ENCODE data around the gene OPA1.

The OPA1 gene

GRCh38 chr3:193655831-193656433, 62.9 kb downstream of the OPA1 start:
- DNase-seq = no peak

- no peak for DNase-seq
Measured at GRCh38 chr3:193656445-193656844, 63.4 kb downstream of the OPA1 start.

- DNase-seq = no peak
Measured at GRCh38 chr3:193656878-193657282, 63.9 kb downstream of the OPA1 start.

- DNase-seq = no peak
Measured at GRCh38 chr3:193660171-193660570, 67.2 kb downstream of the OPA1 start.

GRCh38 chr3:193660698-193661411, 67.8 kb downstream of the OPA1 start:
- DNase-seq = no peak

GRCh38 chr3:193662757-193663322, 69.8 kb downstream of the OPA1 start:
- no peak for DNase-seq

GRCh38 chr3:193665370-193665989, 72.5 kb downstream of the OPA1 start:
- DNase-seq = no peak

- DNase-seq = no peak
Measured at GRCh38 chr3:193673845-193674244, 80.8 kb downstream of the OPA1 start.

GRCh38 chr3:193674714-193675113, 81.7 kb downstream of the OPA1 start:
- no peak for DNase-seq

- no peak for DNase-seq
Measured at GRCh38 chr3:193677734-193678133, 84.7 kb downstream of the OPA1 start.

- no peak for DNase-seq
Measured at GRCh38 chr3:193680220-193680619, 87.2 kb downstream of the OPA1 start.

GRCh38 chr3:193681631-193682030, 88.6 kb downstream of the OPA1 start:
- DNase-seq = no peak

GRCh38 chr3:193686665-193687483, 93.9 kb downstream of the OPA1 start:
- DNase-seq = no peak

GRCh38 chr3:193688834-193689714, 96.1 kb downstream of the OPA1 start:
- no peak for DNase-seq

- no peak for DNase-seq
Measured at GRCh38 chr3:193693774-193694173, 100.8 kb downstream of the OPA1 start.

- no peak for DNase-seq
Measured at GRCh38 chr3:193701953-193702635, 109.1 kb downstream of the OPA1 start.

GRCh38 chr3:193702967-193703366, 110.0 kb downstream of the OPA1 start:
- no peak for DNase-seq

- no peak for DNase-seq
Measured at GRCh38 chr3:193704431-193704830, 111.4 kb downstream of the OPA1 start.

GRCh38 chr3:193708270-193708669, 115.3 kb downstream of the OPA1 start:
- no peak for DNase-seq

- no peak for DNase-seq
Measured at GRCh38 chr3:193710286-193711165, 117.5 kb downstream of the OPA1 start.

- DNase-seq = no peak
Measured at GRCh38 chr3:193711166-193711485, 118.1 kb downstream of the OPA1 start.

Measured in SHP77 treated with DMSO at 0.1 percent for 48 hours (cell line).